ENCODE data around the gene MED27.

Gene MED27

GRCh38 chr9:131865446-131866195 is 214.0 kb downstream of the MED27 start:
- no peak overlapping the region for H3K27ac ChIP-seq
- intact Hi-C loops (cut with DNase I; ENCODE audit: low total_unique reads), result no loop called here
- H3K27me3 ChIP-seq, result no peaks in the 10 kb centered on the region
- no peak for TF ChIP-seq CTCF (IDR thresholded peaks at IDR 0.05)
- peaks cover 15 to 38% (median 20%) of the 10 kb centered on the region in 3 donors for H3K36me3 ChIP-seq
- H3K4me1 ChIP-seq, result no peaks in the 10 kb centered on the region
- DNase-seq, result no peak
- no peaks in the 10 kb centered on the region for H3K9me3 ChIP-seq
- H3K4me3 ChIP-seq, result no peak overlapping the region

GRCh38 chr9:131864531-131864930 is 215.1 kb downstream of the MED27 start:
- Histone ChIP-seq H3K27ac (no peak overlapping the region), H3K4me1 (no peaks in the 10 kb centered on the region), H3K4me3 (no peak overlapping the region), H3K27me3 (no peaks in the 10 kb centered on the region), H3K9me3 (no peaks in the 10 kb centered on the region), H3K36me3 (peaks cover 26 to 49% (median 27%) of the 10 kb centered on the region in 3 donors)
- no peak for TF ChIP-seq CTCF (IDR thresholded peaks at IDR 0.05)
- no peak for DNase-seq
- intact Hi-C loops (cut with DNase I; ENCODE audit: low total_unique reads), result no loop called here

- no peaks in the 10 kb centered on the region for H3K9me3 ChIP-seq
- no peak overlapping the region for H3K27ac ChIP-seq
- H3K4me1 ChIP-seq, result no peaks in the 10 kb centered on the region
- intact Hi-C loops (cut with DNase I; ENCODE audit: low total_unique reads), result no loop called here
- no peak for DNase-seq
- H3K4me3 ChIP-seq, result no peak overlapping the region
- no peak for TF ChIP-seq CTCF (IDR thresholded peaks at IDR 0.05)
- H3K36me3 ChIP-seq, result peaks cover 28 to 54% (median 28%) of the 10 kb centered on the region in 3 donors
- no peaks in the 10 kb centered on the region for H3K27me3 ChIP-seq
Observed at GRCh38 chr9:131863306-131863896, 216.3 kb downstream of the MED27 start.

GRCh38 chr9:131862261-131862660 is 217.4 kb downstream of the MED27 start:
- Histone ChIP-seq H3K36me3 (peaks cover 28 to 48% (median 28%) of the 10 kb centered on the region in 3 donors), H3K27me3 (no peaks in the 10 kb centered on the region), H3K4me1 (no peaks in the 10 kb centered on the region), H3K9me3 (no peaks in the 10 kb centered on the region), H3K4me3 (no peak overlapping the region), H3K27ac (no peak overlapping the region)
- intact Hi-C loops (cut with DNase I; ENCODE audit: low total_unique reads), result no loop called here
- DNase-seq, result no peak
- no peak for TF ChIP-seq CTCF (IDR thresholded peaks at IDR 0.05)

- H3K4me1 ChIP-seq, result no peaks in the 10 kb centered on the region
- H3K36me3 ChIP-seq, result peaks cover 28 to 44% (median 28%) of the 10 kb centered on the region in 3 donors
- H3K4me3 ChIP-seq, result no peak overlapping the region
- no peak overlapping the region for H3K27ac ChIP-seq
- H3K9me3 ChIP-seq, result no peaks in the 10 kb centered on the region
- TF ChIP-seq CTCF (IDR thresholded peaks at IDR 0.05), result no peak
- no peak for DNase-seq
- intact Hi-C loops (cut with DNase I; ENCODE audit: low total_unique reads), result no loop called here
- no peaks in the 10 kb centered on the region for H3K27me3 ChIP-seq
Observed at GRCh38 chr9:131860430-131860829, 219.2 kb downstream of the MED27 start.

Data from tibial artery (tissue), 4 donors.